Measurements from ENCODE around the gene FTO. TPM values are rescaled to one million over a fixed set of nuclear protein-coding genes. Genes with fewer than 3 reads are reported as not detected.
A peak's percentile ranks its signal among the peaks of the same experiment; 100 is the strongest.

Gene FTO
- total RNA-seq, 1 experiment from 2014 or later, result 48.1 TPM

GRCh38 chr16:53932975-53933374 lies 229.0 kb downstream of the FTO start:
- DNase-seq (ENCODE audit: low spot score), result no peak

- DNase-seq (ENCODE audit: low spot score), result no peak
Measured at GRCh38 chr16:53933407-53933806, 229.5 kb downstream of the FTO start.

GRCh38 chr16:53936052-53936451 lies 232.1 kb downstream of the FTO start:
- DNase-seq (ENCODE audit: low spot score), result no peak

- DNase-seq (ENCODE audit: low spot score), result no peak
Measured at GRCh38 chr16:53936529-53936928, 232.6 kb downstream of the FTO start.

- DNase-seq (ENCODE audit: low spot score), result no peak
Measured at GRCh38 chr16:53937161-53937880, 233.4 kb downstream of the FTO start.

- no peak for DNase-seq (ENCODE audit: low spot score)
Measured at GRCh38 chr16:53944025-53944424, 240.1 kb downstream of the FTO start.

GRCh38 chr16:53945996-53946395 lies 242.0 kb downstream of the FTO start:
- peak; percentile 47 for DNase-seq (ENCODE audit: low spot score)

GRCh38 chr16:53946746-53947386 lies 242.9 kb downstream of the FTO start:
- no peak for DNase-seq (ENCODE audit: low spot score)

- no peak for DNase-seq (ENCODE audit: low spot score)
Measured at GRCh38 chr16:53947642-53948041, 243.7 kb downstream of the FTO start.

- no peak for DNase-seq (ENCODE audit: low spot score)
Measured at GRCh38 chr16:53948326-53948725, 244.4 kb downstream of the FTO start.

GRCh38 chr16:53948734-53949430 lies 244.9 kb downstream of the FTO start:
- DNase-seq (ENCODE audit: low spot score), result no peak

GRCh38 chr16:53949715-53950410 lies 245.9 kb downstream of the FTO start:
- DNase-seq (ENCODE audit: low spot score), result no peak

GRCh38 chr16:53950677-53951076 lies 246.7 kb downstream of the FTO start:
- DNase-seq (ENCODE audit: low spot score), result no peak

- DNase-seq (ENCODE audit: low spot score), result peak; percentile 22
Measured at GRCh38 chr16:53952215-53953208, 248.6 kb downstream of the FTO start.

- no peak for DNase-seq (ENCODE audit: low spot score)
Measured at GRCh38 chr16:53953336-53953735, 249.4 kb downstream of the FTO start.

GRCh38 chr16:53955221-53955875 lies 251.4 kb downstream of the FTO start:
- no peak for DNase-seq (ENCODE audit: low spot score)

- no peak for DNase-seq (ENCODE audit: low spot score)
Measured at GRCh38 chr16:53958341-53958880, 254.5 kb downstream of the FTO start.

GRCh38 chr16:53960050-53960812 lies 256.3 kb downstream of the FTO start:
- no peak for DNase-seq (ENCODE audit: low spot score)

GRCh38 chr16:53960954-53961616 lies 257.1 kb downstream of the FTO start:
- DNase-seq (ENCODE audit: low spot score), result no peak
